Uterine smooth muscle cell (primary cell): ENCODE results near the gene IL1R2. TPM values are rescaled to one million over a fixed set of nuclear protein-coding genes. Genes with fewer than 3 reads are reported as not detected.

Experiments
- total RNA-seq: library from RNA; depleted of rRNA; stranded (reverse); fragments of >200 nt; gene quantifications from 2 replicates; pipeline ENCODE4 v1.2.3, GENCODE V29; 2014

IL1R2 gene
- total RNA-seq = not detected in 2 replicates

GRCh38 chr2:101991721-101992145 is at the start of gene IL1R2:
IL1R2 (plus strand) TSS chr2:101991960; CDS start chr2:102008576, 16,616 bp downstream.

Other genes starting within 250 kb of the IL1R2 start
- 11.2 and 18.9 TPM in 2 replicates for gene IL1R1, start 150.8 kb downstream of the IL1R2 start, total RNA-seq
- 1.4 and 1.7 TPM in 2 replicates for gene IL1RL2, start 195.1 kb downstream of the IL1R2 start, total RNA-seq